HuH-7 (cell line): ENCODE data around the gene SUMO1.
A peak's percentile ranks its signal among the peaks of the same experiment; 100 is the strongest.

Experiments
- DNase-seq: peaks from one replicate; pipeline ENCODE4 v3.0.0; 2011; ENCODE audit warnings: low spot score

SUMO1 gene

DNA sequence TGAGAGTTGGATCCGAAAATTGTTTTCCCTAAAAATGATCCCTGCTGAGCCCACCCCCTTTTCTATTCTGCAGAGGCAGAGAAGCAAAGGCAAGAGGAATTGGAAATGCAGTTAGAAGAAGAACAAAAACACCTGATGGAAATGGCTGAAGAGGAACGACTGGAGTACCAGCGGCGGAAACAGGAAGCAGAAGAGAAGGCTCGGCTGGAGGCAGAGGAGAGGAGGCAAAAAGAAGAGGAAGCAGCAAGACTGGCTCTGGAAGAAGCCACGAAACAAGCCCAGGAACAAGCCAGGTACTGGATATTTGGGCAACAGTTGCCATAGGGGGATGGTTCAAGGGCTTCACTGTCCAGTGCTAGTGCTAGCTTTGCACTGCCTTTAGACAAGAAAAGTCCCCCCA is 41.7 kb downstream of the SUMO1 start:
- DNase-seq: no peak

GRCh38 chr2:202194418-202194817 is 44.0 kb downstream of the SUMO1 start:
- no peak for DNase-seq

DNA sequence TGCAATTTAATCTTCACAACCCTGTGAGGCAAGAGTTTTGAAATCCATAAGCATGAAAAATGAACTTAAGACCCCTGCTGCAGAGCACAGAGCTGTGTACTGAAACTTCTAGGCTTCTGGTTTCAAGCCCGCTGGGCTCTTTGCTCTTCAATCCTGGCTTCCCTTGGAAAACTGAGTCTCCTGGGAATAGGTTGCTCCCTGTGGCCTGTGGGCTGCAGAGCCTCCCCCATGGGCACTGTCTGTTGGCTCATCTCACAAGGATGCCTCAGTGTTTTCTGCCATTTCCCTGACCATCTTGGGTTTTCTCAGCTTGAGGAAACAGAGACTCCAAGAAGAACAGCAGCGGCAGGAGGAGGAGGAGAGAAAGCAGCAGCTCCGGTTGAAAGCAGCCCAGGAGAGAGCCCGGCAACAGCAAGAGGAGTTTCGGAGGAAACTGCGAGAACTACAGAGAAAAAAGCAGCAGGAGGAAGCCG is 44.5 kb downstream of the SUMO1 start:
- no peak for DNase-seq

DNA sequence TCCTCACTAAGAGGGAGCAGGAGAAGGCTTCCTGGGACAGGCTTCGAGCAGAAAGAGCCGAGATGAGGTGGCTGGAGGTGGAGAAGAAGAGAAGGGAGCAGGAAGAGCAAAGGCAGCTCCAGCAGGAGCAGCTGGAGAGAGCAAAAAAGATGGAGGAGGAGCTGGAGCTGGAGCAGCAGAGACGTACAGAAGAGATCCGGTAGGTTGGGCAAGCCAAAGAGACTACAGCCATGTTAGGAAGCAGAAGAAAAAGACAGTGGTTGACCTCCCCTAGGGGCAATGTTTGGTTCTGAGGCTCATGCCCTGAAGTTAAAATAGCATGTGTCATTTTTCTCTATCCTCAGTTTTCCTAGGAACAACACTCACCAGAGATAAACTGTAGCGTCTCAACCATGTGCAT is 45.1 kb downstream of the SUMO1 start:
- no peak for DNase-seq

- DNase-seq: no peak
Observed at GRCh38 chr2:202187570-202187969, 50.8 kb downstream of the SUMO1 start.

GRCh38 chr2:202186641-202187202 is 51.7 kb downstream of the SUMO1 start:
- DNase-seq: no peak

- DNase-seq: no peak
Observed at GRCh38 chr2:202185156-202185555, 53.2 kb downstream of the SUMO1 start.

DNA sequence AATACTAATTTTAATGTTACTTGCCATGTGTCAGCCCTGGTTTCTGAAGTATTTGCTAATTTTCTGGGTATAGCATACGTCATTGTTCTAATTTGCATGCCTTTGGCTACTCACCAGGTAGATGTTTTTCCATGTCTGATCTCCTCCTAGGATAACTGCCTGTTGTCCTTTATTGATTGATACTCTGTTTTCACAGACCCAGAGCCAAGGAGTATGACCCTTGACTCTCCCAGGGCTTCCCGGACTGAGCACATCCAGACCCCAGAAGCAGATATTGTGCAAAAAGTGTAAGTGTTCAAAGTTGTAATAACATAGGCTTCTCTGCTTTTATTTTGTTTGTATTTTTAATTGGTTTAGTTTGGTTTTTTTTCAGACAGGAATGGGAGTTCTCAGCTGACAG is 53.8 kb downstream of the SUMO1 start:
- DNase-seq: no peak

GRCh38 chr2:202178346-202178958 is 59.9 kb downstream of the SUMO1 start:
- DNase-seq: peak; percentile 68

DNA sequence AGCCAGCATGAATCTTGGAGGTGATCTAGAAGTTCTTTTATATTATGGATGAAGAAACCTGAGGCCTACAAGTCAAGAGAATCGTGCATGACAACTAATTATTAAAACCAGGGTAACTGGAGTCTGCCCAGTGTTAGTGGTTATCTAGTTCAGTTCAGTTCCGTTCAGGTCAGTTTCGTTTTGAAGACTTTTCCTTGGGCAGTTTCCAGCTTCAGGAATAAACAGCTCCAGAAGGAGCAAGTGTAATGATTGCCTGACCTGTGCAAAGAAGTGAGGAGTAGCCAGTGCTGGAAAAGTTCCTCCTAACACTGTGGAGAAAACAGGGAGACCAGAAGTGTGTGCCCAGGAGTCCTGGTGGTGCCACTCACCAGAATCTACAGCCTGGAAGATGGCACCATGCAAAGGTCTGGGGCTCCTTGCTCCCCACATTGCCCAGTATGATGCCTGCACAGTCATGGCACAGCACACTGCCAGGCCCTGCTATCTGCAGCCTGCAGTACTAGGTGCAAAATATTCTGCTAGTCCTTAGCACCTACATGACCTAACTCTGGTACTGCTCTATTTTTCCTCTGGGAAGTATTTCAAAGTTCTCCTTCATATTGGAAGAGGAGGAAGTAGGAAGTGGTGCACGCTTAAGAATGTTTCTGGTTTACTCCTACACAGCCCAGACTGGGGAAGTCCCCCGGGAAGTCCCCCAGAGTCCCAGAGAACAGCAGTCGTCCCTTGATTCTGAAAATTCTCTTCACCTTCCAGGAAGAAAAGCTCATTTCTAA is 65.8 kb downstream of the SUMO1 start:
- DNase-seq: no peak

- DNase-seq: no peak
Observed at GRCh38 chr2:202171241-202171825, 67.1 kb downstream of the SUMO1 start.

DNA sequence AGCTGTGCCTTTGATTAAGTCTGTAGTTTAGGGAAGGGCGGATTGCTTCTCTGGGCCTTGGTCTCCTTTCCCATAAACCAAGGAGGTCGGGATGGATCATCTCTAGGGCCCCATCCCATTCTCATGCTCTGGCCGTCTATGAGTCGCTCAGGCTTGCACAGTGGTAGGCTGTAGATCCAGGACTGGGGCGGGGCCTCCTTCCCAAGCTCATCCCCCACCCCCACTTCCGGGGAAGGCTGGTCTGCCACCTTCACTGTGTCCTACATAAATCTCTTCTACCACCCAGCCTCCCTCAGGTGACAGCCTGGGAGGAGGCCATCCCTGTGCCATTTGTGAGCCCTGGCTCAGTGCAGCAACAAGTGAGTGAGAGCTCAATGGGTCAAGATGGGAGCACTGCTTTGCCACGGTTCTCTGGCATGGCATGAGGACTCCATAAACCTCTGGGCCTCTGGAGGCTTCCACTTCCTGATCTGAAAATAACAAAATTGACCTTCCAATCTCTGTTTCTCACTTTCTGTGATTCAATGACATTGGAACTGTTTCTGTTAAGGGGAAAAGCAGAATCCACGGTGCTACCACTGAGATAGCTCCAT is 68.5 kb downstream of the SUMO1 start:
- no peak for DNase-seq

GRCh38 chr2:202169131-202169530 is 69.3 kb downstream of the SUMO1 start:
- no peak for DNase-seq

DNA sequence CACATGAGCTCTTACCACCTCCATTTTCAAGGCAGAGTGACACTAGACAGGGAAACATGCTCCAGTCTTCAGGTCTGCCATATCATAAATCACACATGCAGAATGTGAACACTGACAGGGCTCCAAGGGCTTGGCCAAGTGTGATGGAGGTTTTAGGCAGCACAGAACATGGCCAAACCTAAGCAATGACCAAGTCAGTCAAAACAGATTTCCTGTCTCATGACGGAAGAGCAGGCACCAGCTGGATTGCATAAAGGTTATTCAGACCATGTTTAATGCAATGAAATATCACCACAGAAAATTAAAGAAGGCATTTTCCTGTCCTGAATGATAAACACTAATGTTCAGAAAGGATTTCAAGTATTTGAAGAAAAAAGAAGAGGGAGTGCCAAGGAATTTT is 72.5 kb downstream of the SUMO1 start:
- DNase-seq: no peak

- DNase-seq: peak; percentile 45
Observed at GRCh38 chr2:202165208-202165607, 73.2 kb downstream of the SUMO1 start.

GRCh38 chr2:202164411-202164810 is 74.0 kb downstream of the SUMO1 start:
- DNase-seq: no peak

GRCh38 chr2:202161151-202161835 is 77.1 kb downstream of the SUMO1 start:
- DNase-seq: no peak

DNA sequence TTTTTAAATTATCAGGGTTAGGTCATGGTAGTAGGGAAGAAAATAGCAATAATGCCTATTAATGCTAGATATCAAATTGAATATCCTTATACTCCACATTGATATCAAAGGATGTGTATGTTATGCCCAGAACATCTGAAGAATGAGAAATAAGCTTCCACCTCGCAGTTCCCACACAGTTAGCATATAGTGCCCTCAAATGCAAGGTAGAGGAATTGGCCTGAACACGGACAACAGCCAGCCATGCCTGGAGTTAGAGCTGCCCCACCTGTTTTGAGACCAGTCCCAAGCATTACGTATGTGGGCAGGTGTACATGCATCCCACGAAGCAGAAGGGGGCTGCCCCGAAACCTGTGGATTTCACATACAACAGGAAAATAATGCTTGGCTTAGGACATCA is 79.6 kb downstream of the SUMO1 start:
- no peak for DNase-seq

GRCh38 chr2:202157211-202157990 is 81.0 kb downstream of the SUMO1 start:
- DNase-seq: no peak
